Breast epithelium (tissue), 4 donors: ENCODE results near the gene PSMD14. TPM values are rescaled to one million over a fixed set of nuclear protein-coding genes. Genes with fewer than 3 reads are reported as not detected.

Experiments used
- DNase-seq, 2 donors: peaks; one replicate each; pipeline ENCODE4 v3.0.0-alpha.2; 2019; ENCODE audit warnings: low spot score in 2 of 2
- H3K27ac ChIP-seq, 2 donors: fragments of 200-600 bp; sonication (generic) in 1 of 2; one replicate each; pipeline ENCODE4 v1.5.1; 2016 to 2019; ENCODE audit warnings: mild to moderate bottlenecking in 1 of 2
- H3K27me3 ChIP-seq, 2 donors: fragments of 200-600 bp; sonication (generic) in 1 of 2; one replicate each; pipeline versions ENCODE4 v1.5.1 to v1.6.0; 2017 to 2019; ENCODE audit warnings: control low read depth in 1 of 2, mild to moderate bottlenecking in 1 of 2
- H3K36me3 ChIP-seq: fragments of 200-600 bp; one replicate; pipeline ENCODE4 v1.5.1; 2019
- H3K4me1 ChIP-seq, 2 donors: fragments of 200-600 bp; sonication (generic); one replicate each; pipeline ENCODE4 v1.5.1; 2016 to 2019; ENCODE audit warnings: control low read depth in 1 of 2
- H3K4me3 ChIP-seq, 3 donors: fragments of 200-600 bp; sonication (generic); 1 replicate in 2 of 3; 2 replicates in 1 of 3; pipeline ENCODE4 v1.5.1; 2016 to 2019; ENCODE audit warnings: mild to moderate bottlenecking in 3 of 3, moderate library complexity in 2 of 3
- H3K9me3 ChIP-seq, 2 donors: fragments of 200-600 bp; sonication (generic) in 1 of 2; one replicate each; pipeline ENCODE4 v1.5.1; 2016 to 2019; ENCODE audit warnings: control low read depth in 1 of 2
- POLR2A ChIP-seq: fragments of 450-650 bp; IDR thresholded peaks from one replicate; pipeline ENCODE4 v1.6.1; 2016; ENCODE audit warnings: antibody characterized with exemption, mild to moderate bottlenecking, moderate library complexity
- POLR2AphosphoS5 ChIP-seq, 3 donors: sonication (generic); formaldehyde crosslinking; IDR thresholded peaks; one replicate each; pipeline ENCODE4 v1.6.1; 2017; ENCODE audit warnings: antibody characterized with exemption in 3 of 3
- intact Hi-C: fragments of 100-400 bp; cut with DNase I; formaldehyde crosslinking; loops from one replicate; pipeline ENCODE4 v1.15.1; 2023; ENCODE audit warnings: low total_unique reads
- total RNA-seq, 3 donors: library from RNA; depleted of rRNA; stranded (reverse); fragments of >200 nt; gene quantifications; one replicate each; pipeline ENCODE4 v1.1.0, GENCODE V29; 2016
- TF ChIP-seq, protein P1 (sequence below), 3 donors: fragments of 450-650 bp; IDR thresholded peaks; one replicate each; pipeline ENCODE4 v1.5.1; 2016 to 2017; ENCODE audit warnings: antibody characterized with exemption in 3 of 3, mild to moderate bottlenecking in 3 of 3, moderate library complexity in 3 of 3

PSMD14 gene
- total RNA-seq, 3 donors from 2014 or later = 38.3 to 50.1 (median 38.7) TPM

- Histone ChIP-seq H3K27me3 (no peaks in the 10 kb centered on the region), H3K4me1 (no peaks in the 10 kb centered on the region), H3K36me3 (no peaks in the 10 kb centered on the region), H3K4me3 (no peak overlapping the region), H3K27ac (no peak overlapping the region), H3K9me3 (no peaks in the 10 kb centered on the region)
- TF ChIP-seq, protein P1, sequence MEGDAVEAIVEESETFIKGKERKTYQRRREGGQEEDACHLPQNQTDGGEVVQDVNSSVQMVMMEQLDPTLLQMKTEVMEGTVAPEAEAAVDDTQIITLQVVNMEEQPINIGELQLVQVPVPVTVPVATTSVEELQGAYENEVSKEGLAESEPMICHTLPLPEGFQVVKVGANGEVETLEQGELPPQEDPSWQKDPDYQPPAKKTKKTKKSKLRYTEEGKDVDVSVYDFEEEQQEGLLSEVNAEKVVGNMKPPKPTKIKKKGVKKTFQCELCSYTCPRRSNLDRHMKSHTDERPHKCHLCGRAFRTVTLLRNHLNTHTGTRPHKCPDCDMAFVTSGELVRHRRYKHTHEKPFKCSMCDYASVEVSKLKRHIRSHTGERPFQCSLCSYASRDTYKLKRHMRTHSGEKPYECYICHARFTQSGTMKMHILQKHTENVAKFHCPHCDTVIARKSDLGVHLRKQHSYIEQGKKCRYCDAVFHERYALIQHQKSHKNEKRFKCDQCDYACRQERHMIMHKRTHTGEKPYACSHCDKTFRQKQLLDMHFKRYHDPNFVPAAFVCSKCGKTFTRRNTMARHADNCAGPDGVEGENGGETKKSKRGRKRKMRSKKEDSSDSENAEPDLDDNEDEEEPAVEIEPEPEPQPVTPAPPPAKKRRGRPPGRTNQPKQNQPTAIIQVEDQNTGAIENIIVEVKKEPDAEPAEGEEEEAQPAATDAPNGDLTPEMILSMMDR (IDR thresholded peaks at IDR 0.05) = no peak
- TF ChIP-seq POLR2A (no peak), POLR2AphosphoS5 (IDR thresholded peaks at IDR 0.05) (no peak)
- intact Hi-C loops = no loop called here
- DNase-seq = no peak
Observed at GRCh38 chr2:161373942-161374341, 65.7 kb downstream of the PSMD14 start.

- TF ChIP-seq POLR2A = no peak
- TF ChIP-seq POLR2AphosphoS5 (IDR thresholded peaks at IDR 0.05) = no peak
- TF ChIP-seq, protein P1 (IDR thresholded peaks at IDR 0.05) = no peak
- Histone ChIP-seq H3K9me3 (no peaks in the 10 kb centered on the region), H3K27ac (no peak overlapping the region), H3K27me3 (no peaks in the 10 kb centered on the region), H3K4me3 (no peak overlapping the region), H3K36me3 (no peaks in the 10 kb centered on the region), H3K4me1 (no peaks in the 10 kb centered on the region)
- intact Hi-C loops = no loop called here
- no peak for DNase-seq
Observed at GRCh38 chr2:161374446-161374845, 66.2 kb downstream of the PSMD14 start.

GRCh38 chr2:161379740-161380139 is 71.5 kb downstream of the PSMD14 start:
- no peak overlapping the region for H3K27ac ChIP-seq

DNA sequence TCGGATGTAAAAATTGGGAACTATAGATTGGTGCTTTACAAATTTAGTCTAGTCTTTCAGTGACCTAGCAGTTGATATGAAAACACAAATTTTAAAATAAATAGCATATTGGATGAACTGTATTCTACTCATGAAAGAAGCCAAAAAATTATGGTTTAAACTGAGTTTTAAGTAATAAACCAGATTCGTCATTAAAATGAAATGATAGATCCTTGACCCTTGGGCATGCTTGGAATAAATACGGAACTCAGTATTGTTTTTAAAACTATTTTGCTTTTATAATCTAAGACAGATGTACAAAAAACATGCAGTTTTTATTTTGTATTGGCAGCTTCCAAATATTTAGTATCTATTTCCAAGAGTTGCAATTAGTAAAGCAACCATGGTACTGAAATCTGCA is 73.3 kb downstream of the PSMD14 start:
- H3K36me3 ChIP-seq = no peaks in the 10 kb centered on the region
- intact Hi-C loops = no loop called here
- TF ChIP-seq POLR2A (no peak), POLR2AphosphoS5 (IDR thresholded peaks at IDR 0.05) (no peak)
- TF ChIP-seq, protein P1 (IDR thresholded peaks at IDR 0.05) = no peak
- H3K4me1 ChIP-seq = no peaks in the 10 kb centered on the region
- no peak overlapping the region for H3K4me3 ChIP-seq
- no peak overlapping the region for H3K27ac ChIP-seq
- no peaks in the 10 kb centered on the region for H3K27me3 ChIP-seq
- no peaks in the 10 kb centered on the region for H3K9me3 ChIP-seq
- DNase-seq = no peak

More at GRCh38 chr2:161379740-161380139, 71.5 kb downstream of the PSMD14 start:
- intact Hi-C loops = no loop called here
- no peak for TF ChIP-seq POLR2AphosphoS5 (IDR thresholded peaks at IDR 0.05)
- no peak for TF ChIP-seq POLR2A
- TF ChIP-seq, protein P1 (IDR thresholded peaks at IDR 0.05) = no peak
- H3K27me3 ChIP-seq = no peaks in the 10 kb centered on the region
- DNase-seq = no peak
- H3K9me3 ChIP-seq = no peaks in the 10 kb centered on the region
- no peaks in the 10 kb centered on the region for H3K4me1 ChIP-seq
- H3K36me3 ChIP-seq = no peaks in the 10 kb centered on the region
- no peak overlapping the region for H3K4me3 ChIP-seq

DNA sequence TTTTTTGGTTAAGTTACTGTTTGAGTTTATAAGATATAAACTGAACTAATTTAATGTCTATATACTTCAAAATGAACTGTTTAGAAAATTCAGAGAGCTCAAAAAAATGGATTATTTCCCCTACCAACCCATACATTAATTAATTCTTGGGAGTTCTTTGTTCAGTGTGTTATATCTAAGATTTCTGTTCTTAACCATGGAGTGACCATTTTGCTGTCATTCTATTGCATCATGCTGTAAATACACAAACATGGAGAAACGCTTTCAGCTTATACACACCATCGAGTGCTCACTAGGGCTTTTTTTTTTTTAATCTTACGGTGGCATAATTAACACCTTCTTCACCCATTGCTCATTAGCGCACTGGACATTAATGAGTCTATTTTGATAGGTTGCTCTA is 74.5 kb downstream of the PSMD14 start:
- Histone ChIP-seq H3K9me3 (no peaks in the 10 kb centered on the region), H3K27ac (no peak overlapping the region), H3K4me1 (no peaks in the 10 kb centered on the region), H3K27me3 (no peaks in the 10 kb centered on the region), H3K4me3 (no peak overlapping the region), H3K36me3 (no peaks in the 10 kb centered on the region)
- intact Hi-C loops = no loop called here
- TF ChIP-seq POLR2A (no peak), POLR2AphosphoS5 (IDR thresholded peaks at IDR 0.05) (no peak)
- TF ChIP-seq, protein P1 (IDR thresholded peaks at IDR 0.05) = no peak
- DNase-seq = no peak
